Endothelial cell of coronary artery (primary cell): ENCODE data around the gene SNX33. TPM values are rescaled to one million over a fixed set of nuclear protein-coding genes. Genes with fewer than 3 reads are reported as not detected.

Experiments
- total RNA-seq: library from RNA; depleted of rRNA; stranded (reverse); fragments of >200 nt; gene quantifications from 2 replicates; pipeline ENCODE4 v1.2.3, GENCODE V29; 2014

Gene SNX33, protein sequence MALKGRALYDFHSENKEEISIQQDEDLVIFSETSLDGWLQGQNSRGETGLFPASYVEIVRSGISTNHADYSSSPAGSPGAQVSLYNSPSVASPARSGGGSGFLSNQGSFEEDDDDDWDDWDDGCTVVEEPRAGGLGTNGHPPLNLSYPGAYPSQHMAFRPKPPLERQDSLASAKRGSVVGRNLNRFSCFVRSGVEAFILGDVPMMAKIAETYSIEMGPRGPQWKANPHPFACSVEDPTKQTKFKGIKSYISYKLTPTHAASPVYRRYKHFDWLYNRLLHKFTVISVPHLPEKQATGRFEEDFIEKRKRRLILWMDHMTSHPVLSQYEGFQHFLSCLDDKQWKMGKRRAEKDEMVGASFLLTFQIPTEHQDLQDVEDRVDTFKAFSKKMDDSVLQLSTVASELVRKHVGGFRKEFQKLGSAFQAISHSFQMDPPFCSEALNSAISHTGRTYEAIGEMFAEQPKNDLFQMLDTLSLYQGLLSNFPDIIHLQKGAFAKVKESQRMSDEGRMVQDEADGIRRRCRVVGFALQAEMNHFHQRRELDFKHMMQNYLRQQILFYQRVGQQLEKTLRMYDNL
- total RNA-seq, result 5.8 and 17.6 TPM in 2 replicates

DNA sequence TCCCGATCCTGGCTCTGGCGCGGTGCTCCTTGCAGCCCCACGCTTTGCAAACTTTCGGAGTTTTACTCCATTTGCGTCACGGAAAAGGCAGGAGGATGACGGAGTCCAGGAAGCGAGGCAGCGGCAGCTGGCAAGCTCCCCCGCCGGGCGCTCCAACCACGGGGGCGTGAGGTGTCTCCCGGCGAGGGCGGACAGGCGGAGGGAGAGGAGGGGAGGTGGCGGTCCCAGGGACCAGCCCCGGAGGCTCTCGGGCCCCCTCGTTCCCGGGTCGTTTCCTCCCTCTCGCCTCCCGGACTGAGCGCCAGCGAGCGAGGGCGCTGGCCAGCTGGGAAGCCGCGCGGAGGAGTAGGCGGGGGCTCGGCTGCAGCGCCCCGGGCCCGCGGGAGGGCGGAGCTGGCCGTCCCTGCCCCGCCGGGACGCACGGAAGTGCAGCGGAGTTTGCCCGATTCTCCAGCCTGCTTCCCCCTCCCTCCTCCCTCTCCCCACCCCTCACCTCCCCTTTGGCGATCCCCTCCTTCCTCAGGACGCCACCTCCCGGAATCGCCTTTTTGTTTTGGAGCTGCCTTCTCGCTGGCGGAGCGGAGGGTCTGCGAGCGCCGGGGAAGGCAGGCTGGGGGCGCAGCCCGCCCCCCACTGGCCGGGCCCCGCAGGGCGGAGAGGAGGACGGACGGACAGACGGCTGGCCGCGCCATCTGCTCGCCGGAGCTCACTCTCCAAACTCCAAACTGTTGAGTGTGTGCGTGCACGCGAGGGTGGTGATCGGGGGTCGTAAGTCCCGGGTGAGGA lies at the start of gene SNX33:
Gene SNX33 (plus strand): TSS at position 543 of the 786 bp plus-strand sequence. CDS start 1,191 bp downstream, outside the sequence.

DNA sequence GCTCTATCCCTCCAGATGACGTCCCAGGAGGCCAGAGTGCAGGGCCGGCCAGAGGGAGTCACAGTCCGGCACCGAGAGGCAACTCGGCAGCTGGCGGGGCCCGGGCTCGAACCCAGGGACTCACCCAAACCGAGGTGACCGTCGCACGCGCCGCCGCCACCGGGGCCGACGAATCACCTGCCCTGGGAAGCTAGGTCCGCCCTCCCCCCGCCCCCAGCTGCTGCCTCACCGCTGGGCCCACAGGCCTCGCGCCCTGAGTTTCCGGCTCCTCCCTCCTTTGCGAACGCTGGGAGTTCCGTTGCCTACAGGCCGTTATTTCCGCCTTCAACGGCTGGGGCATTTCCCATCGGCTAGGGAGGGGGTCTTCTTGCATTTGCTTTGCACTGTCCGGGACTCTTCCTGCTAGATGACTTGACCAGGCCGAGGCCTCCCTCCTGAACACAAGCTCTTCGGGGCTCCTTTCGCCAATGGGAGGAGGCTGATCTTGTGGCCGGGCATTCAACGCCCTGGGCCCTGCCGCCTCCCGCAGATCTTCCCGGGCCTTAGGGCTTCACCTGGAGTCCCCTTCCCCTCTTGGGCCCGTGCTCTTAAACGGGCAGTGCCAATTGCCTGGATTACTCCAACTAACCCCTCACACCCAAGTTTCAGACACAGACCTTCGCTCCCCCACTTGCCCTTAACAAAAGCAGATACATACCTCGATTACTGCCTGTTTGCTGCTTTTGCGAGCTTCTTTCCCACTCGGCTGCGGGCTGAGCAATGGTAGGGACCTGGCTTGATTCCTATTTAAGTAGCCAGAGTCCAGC lies 22.0 kb upstream of the SNX33 start, which contains the start of gene SNUPN:
Gene SNUPN (minus strand): TSS at position 184 of the 806 bp plus-strand sequence. CDS start 4,674 bp downstream, outside the sequence.

DNA sequence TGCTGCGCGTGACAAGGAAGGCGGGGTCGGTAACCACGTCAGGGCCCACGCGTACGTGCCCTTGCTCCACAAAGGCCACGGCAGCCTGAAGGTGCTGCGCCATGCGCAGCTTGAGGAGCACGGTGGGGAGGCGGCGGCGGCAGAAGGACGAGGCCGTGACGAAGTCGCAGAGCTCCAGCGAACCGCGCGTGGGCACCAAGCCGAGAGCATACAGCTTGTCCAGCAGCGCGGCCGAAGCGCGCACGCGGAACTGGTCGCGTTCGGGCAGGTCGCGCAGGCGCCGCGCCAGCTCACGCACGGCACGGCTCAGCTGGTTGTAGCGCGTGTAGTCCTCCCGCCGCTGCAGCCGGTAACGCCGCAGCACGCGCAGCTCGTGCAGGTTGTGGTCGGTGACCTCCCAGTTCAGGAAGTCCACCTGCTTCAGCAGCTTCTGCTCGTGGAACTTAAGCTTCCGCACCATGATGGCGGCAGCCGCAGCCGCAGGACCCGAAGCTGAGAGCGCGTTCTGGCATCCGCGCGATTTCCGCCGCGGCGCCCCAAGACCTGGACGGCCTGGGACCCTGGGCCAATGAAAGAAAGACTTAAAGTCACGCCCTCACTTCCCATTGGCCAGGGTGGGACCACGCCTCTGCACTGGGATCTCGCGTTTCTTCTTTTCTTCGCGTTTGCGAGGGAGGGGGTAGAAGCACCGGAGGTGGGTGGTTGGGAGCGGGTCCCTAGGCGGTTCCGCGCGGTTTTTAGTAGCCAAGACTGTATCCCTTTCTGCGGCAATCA lies 7.8 kb upstream of the SNX33 start, which contains the start of gene IMP3:
Gene IMP3 (minus strand): TSS at position 516 of the 774 bp plus-strand sequence. CDS start 56 bp downstream, at position 460.

Other genes starting within 250 kb of the SNX33 start
- gene SIN3A, start 196.2 kb upstream of the SNX33 start, total RNA-seq, result 22.5 and 27.9 TPM in 2 replicates
- gene PTPN9, start 68.6 kb upstream of the SNX33 start, total RNA-seq, result 20.0 and 21.3 TPM in 2 replicates
- gene SNUPN, start 22.2 kb upstream of the SNX33 start, total RNA-seq, result 19.7 and 20.6 TPM in 2 replicates
- 65.3 and 75.2 TPM in 2 replicates for gene IMP3, start 7.7 kb upstream of the SNX33 start, total RNA-seq
- under 0.01 and 8.9 TPM in 2 replicates for gene CSPG4, start 64.9 kb downstream of the SNX33 start, total RNA-seq
- gene UBE2Q2, start 195.5 kb downstream of the SNX33 start, total RNA-seq, result 38.6 and 50.1 TPM in 2 replicates